Esophagus muscularis mucosa (tissue), 3 donors: ENCODE results near the gene MAST4.

Experiments used
- CTCF ChIP-seq, 3 experiments: fragments of 200-600 bp in 2 of 3; fragments of 450-650 bp in 1 of 3; sonication (generic) in 2 of 3; IDR thresholded peaks; one replicate each; pipeline ENCODE4 v1.5.1; 2017 to 2019; ENCODE audit warnings: antibody characterized with exemption in 3 of 3, mild to moderate bottlenecking in 2 of 3, moderate library complexity in 1 of 3
- POLR2A ChIP-seq: fragments of 450-650 bp; IDR thresholded peaks from one replicate; pipeline ENCODE4 v1.6.1; 2017; ENCODE audit warnings: antibody characterized with exemption, moderate library complexity, mild to moderate bottlenecking, low read depth
- POLR2AphosphoS5 ChIP-seq, 2 donors: sonication (generic); formaldehyde crosslinking; IDR thresholded peaks; one replicate each; pipeline ENCODE4 v1.6.1; 2017; ENCODE audit warnings: antibody characterized with exemption in 2 of 2

- TF ChIP-seq CTCF (IDR thresholded peaks at IDR 0.05) (no peak), POLR2A (no peak), POLR2AphosphoS5 (IDR thresholded peaks at IDR 0.05) (no peak)
These were observed 33.3 kb downstream of the MAST4 start for GRCh38 chr5:66629446-66629845.
